Upper lobe of right lung (tissue), 1 donor: ENCODE results near the gene ADGRG6. TPM values are rescaled to one million over a fixed set of nuclear protein-coding genes. Genes with fewer than 3 reads are reported as not detected.

Source experiments
- ATAC-seq: fragments of 200-7000 bp; cut with Tn5 transposase; one replicate; pipeline ENCODE4 v1.9.1; 2020; ENCODE audit warnings: mild to moderate bottlenecking, moderate library complexity
- DNase-seq: peaks from one replicate; pipeline ENCODE4 v3.0.0-alpha.2; 2020
- H3K27ac ChIP-seq: fragments of 200-600 bp; one replicate; pipeline ENCODE4 v1.8.0; 2022
- H3K27me3 ChIP-seq: fragments of 200-600 bp; one replicate; pipeline ENCODE4 v1.8.0; 2022; ENCODE audit warnings: mild to moderate bottlenecking
- H3K36me3 ChIP-seq: fragments of 200-600 bp; one replicate; pipeline ENCODE4 v1.8.0; 2022
- H3K4me1 ChIP-seq: fragments of 200-600 bp; one replicate; pipeline ENCODE4 v1.8.0; 2022
- H3K4me3 ChIP-seq: fragments of 200-600 bp; one replicate; pipeline ENCODE4 v1.8.0; 2022; ENCODE audit warnings: mild to moderate bottlenecking
- H3K9me3 ChIP-seq: fragments of 200-600 bp; one replicate; pipeline ENCODE4 v1.8.0; 2022
- CTCF ChIP-seq: fragments of 200-600 bp; IDR thresholded peaks from one replicate; pipeline ENCODE4 v1.8.0; 2022; ENCODE audit warnings: antibody characterized with exemption
- intact Hi-C: fragments of 100-400 bp; cut with DNase I; formaldehyde crosslinking; loops from one replicate; pipeline ENCODE4 v1.11.0; 2022
- long read RNA-seq: library from polyadenylated mRNA; unstranded; transcript quantifications from one replicate; pipeline ENCODE4 v2.0.0, GENCODE V29; 2021
- total RNA-seq: library from RNA; stranded (reverse); fragmentation: NEBNext Ultra II Directional; extraction: Animal tissue kit (Norgen Biotek cat#: 25700); gene quantifications from one replicate; pipeline ENCODE4 v1.2.1, GENCODE V29; 2021
- donor health status: DM: no; HTN: yes; CAD: no; lungs with severe emphysema.

ADGRG6 gene
- 47.6 TPM for total RNA-seq
- long read RNA-seq, full-length matches to known transcripts = 33 of 64 reads
- long read RNA-seq, partial matches to known transcripts = 16 of 64 reads
- long read RNA-seq, other reads (novel, unspliced or antisense) = 15 of 64 reads

GRCh38 chr6:142301651-142302391, at the start of gene ADGRG6:
Gene ADGRG6 (plus strand): TSS chr6:142302007. CDS start chr6:142302330, 323 bp downstream.
- H3K27ac ChIP-seq = peak within 1 kb of the TSS; percentile 75
- intact Hi-C loops = no loop called here

GRCh38 chr6:142254513-142254912, 47.3 kb upstream of the ADGRG6 start:
- Histone ChIP-seq H3K27me3 (no peaks in the 10 kb centered on the region), H3K9me3 (no peaks in the 10 kb centered on the region), H3K36me3 (no peaks in the 10 kb centered on the region), H3K4me3 (no peak overlapping the region), H3K4me1 (no peaks in the 10 kb centered on the region), H3K27ac (no peak overlapping the region)
- intact Hi-C loops = no loop called here
- TF ChIP-seq CTCF = no peak
- no peak for DNase-seq
- no peak for ATAC-seq

More at GRCh38 chr6:142301651-142302391, at the start of gene ADGRG6:
- H3K36me3 ChIP-seq = no peaks in the 10 kb centered on the region
- DNase-seq (peak; percentile 80), ATAC-seq (peak; percentile 92)
- no peak for TF ChIP-seq CTCF
- H3K4me1 ChIP-seq = no peaks in the 10 kb centered on the region
- H3K9me3 ChIP-seq = no peaks in the 10 kb centered on the region
- peak within 1 kb of the TSS; percentile 68 for H3K4me3 ChIP-seq
- no peaks in the 10 kb centered on the region for H3K27me3 ChIP-seq

- H3K27ac ChIP-seq = no peak overlapping the region
- no peaks in the 10 kb centered on the region for H3K27me3 ChIP-seq
- ATAC-seq = no peak
- intact Hi-C loops = no loop called here
- H3K9me3 ChIP-seq = no peaks in the 10 kb centered on the region
- H3K36me3 ChIP-seq = no peaks in the 10 kb centered on the region
- DNase-seq = no peak
- no peak for TF ChIP-seq CTCF
- no peak overlapping the region for H3K4me3 ChIP-seq
- no peaks in the 10 kb centered on the region for H3K4me1 ChIP-seq
Observed at GRCh38 chr6:142255785-142256184, 46.0 kb upstream of the ADGRG6 start.

- Histone ChIP-seq H3K27ac (no peak overlapping the region), H3K4me3 (no peak overlapping the region), H3K4me1 (no peaks in the 10 kb centered on the region), H3K27me3 (no peaks in the 10 kb centered on the region), H3K36me3 (no peaks in the 10 kb centered on the region), H3K9me3 (no peaks in the 10 kb centered on the region)
- DNase-seq (no peak), ATAC-seq (no peak)
- TF ChIP-seq CTCF = no peak
- intact Hi-C loops = no loop called here
Observed at GRCh38 chr6:142258305-142258704, 43.5 kb upstream of the ADGRG6 start.

- Histone ChIP-seq H3K9me3 (no peaks in the 10 kb centered on the region), H3K27me3 (no peaks in the 10 kb centered on the region), H3K27ac (no peak overlapping the region), H3K4me1 (no peaks in the 10 kb centered on the region), H3K36me3 (no peaks in the 10 kb centered on the region), H3K4me3 (no peak overlapping the region)
- DNase-seq (no peak), ATAC-seq (no peak)
- intact Hi-C loops = no loop called here
- no peak for TF ChIP-seq CTCF
Observed at GRCh38 chr6:142258757-142259156, 43.0 kb upstream of the ADGRG6 start.
